Type B pancreatic cell (in vitro differentiated cells): ENCODE results near the gene KY. TPM values are rescaled to one million over a fixed set of nuclear protein-coding genes. Genes with fewer than 3 reads are reported as not detected.
A peak's percentile ranks its signal among the peaks of the same experiment; 100 is the strongest.

ENCODE experiments used
- DNase-seq: peaks from one replicate; pipeline ENCODE4 v3.0.0; 2021; ENCODE audit warnings: mixed read lengths; ENCODE audit not compliant: unreplicated experiment; ENCODE audit errors: extremely low spot score
- H3K27ac Mint-ChIP-seq: 2 replicates; pipeline ENCODE4 v1.8.0; 2021; ENCODE audit warnings: mild to moderate bottlenecking, mixed read lengths
- H3K27me3 Mint-ChIP-seq: 2 replicates; pipeline ENCODE4 v1.8.0; 2021; ENCODE audit warnings: mixed read lengths
- H3K36me3 Mint-ChIP-seq: 2 replicates; pipeline ENCODE4 v1.8.0; 2021; ENCODE audit warnings: mixed read lengths
- H3K4me1 Mint-ChIP-seq: one replicate; pipeline ENCODE4 v1.8.0; 2021; ENCODE audit warnings: mixed read lengths; ENCODE audit not compliant: unreplicated experiment
- H3K4me3 Mint-ChIP-seq: 2 replicates; pipeline ENCODE4 v1.8.0; 2021; ENCODE audit warnings: mild to moderate bottlenecking, mixed read lengths
- H3K9me3 Mint-ChIP-seq: 2 replicates; pipeline ENCODE4 v1.8.0; 2021; ENCODE audit warnings: mixed read lengths
- CTCF ChIP-seq: fragments of 200-600 bp; sonication (generic); conservative IDR thresholded peaks from 2 replicates; pipeline ENCODE4 v1.5.0; 2021; ENCODE audit warnings: antibody characterized with exemption, mild to moderate bottlenecking
- total RNA-seq: library from RNA; stranded (reverse); gene quantifications from 2 replicates; pipeline ENCODE4 v1.2.1, GENCODE V29; 2021; ENCODE audit warnings: low replicate concordance

KY gene
- total RNA-seq, 1 donor from 2014 or later, result 0.58 TPM

DNA sequence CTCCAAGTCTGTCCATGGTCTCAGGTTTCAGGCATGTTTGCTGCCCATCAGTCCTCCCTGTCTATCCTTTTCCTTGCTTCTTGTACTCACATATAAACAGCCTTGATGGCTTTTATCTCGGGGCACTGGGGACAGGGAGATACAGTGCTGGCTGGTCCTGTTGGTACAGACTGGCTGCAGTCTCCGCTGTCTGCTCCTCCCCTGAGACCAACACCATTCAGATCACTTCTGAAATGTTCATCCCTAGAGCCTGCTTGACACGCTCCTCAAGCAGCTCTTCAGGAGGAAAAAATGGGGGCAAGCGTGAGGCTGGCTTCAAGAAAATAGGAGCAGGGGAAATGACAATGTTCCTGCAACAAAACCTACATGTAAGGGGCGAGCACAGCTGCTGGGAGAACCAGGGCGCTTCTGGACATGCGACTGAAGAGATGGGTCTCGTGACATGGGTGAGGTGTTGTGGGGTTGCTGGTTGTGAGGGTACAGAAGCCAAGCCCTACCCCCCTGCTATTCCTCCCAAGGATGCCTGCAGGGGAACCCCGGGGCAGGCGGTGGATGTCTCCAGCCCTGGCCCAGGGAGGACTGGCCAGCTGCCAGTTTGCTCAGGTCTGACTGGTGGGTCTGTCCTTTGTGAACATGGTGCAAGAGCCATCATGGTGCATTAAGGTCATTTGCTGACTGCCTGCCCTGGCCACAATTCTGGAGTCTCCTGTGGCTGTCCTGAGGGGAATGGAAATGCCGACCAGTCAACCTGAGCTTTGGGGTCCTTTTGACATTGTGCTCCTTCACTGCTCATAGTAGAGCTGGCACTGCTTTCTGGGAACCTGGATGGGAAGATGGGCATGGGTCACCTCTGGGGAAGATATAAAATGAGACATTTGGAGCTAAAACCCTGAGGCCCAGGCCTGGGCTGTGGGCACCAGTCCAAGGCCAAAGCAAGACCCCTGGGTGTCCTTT lies 40.1 kb downstream of the KY start:
- peaks cover 19% of the 10 kb centered on the region for H3K27me3 Mint-ChIP-seq
- H3K36me3 Mint-ChIP-seq, result no peaks in the 10 kb centered on the region
- H3K9me3 Mint-ChIP-seq, result no peaks in the 10 kb centered on the region
- no peak overlapping the region for H3K4me3 Mint-ChIP-seq
- no peak overlapping the region for H3K27ac Mint-ChIP-seq
- peaks cover 3% of the 10 kb centered on the region for H3K4me1 Mint-ChIP-seq
- TF ChIP-seq CTCF, result no peak
- peak; percentile 53 for DNase-seq

GRCh38 chr3:134609821-134610431 lies 40.9 kb downstream of the KY start:
- H3K27me3 Mint-ChIP-seq, result peaks cover 22% of the 10 kb centered on the region
- H3K4me1 Mint-ChIP-seq, result peaks cover 6% of the 10 kb centered on the region
- H3K9me3 Mint-ChIP-seq, result no peaks in the 10 kb centered on the region
- H3K36me3 Mint-ChIP-seq, result no peaks in the 10 kb centered on the region
- no peak overlapping the region for H3K4me3 Mint-ChIP-seq
- H3K27ac Mint-ChIP-seq, result no peak overlapping the region
- DNase-seq, result peak; percentile 66
- TF ChIP-seq CTCF, result no peak

DNA sequence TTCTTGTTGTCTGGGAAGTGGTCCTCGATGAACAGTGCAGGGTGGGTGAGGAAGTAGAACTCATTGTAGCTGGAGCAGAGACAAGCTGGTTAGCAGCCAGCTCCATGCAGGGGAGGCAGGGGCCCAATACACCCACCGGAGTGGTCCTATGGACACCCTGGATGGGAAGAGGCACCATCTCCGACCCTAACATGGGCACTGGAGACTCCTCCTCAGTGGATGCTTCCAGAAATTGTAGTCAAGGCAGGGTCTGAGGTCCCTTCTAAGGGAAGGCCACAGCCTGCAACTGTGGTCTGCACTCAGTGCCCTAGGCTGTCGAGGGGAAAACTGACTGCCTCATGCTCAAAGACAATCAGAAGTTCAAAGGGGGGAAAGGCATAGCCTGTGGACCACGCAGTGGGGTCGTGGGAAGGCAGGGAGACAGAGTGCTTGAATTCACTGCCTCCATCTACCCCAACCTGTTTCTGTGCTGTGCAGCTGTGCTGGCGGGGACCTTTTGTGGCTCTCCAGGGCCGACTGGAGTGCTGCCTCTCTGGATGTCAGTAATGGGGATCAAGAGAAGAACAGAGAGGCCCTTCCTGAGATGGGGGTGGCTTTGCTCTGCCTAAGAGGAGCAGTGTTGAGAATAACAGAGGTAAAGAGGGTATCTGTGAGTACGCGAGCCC lies 41.9 kb downstream of the KY start:
- no peaks in the 10 kb centered on the region for H3K36me3 Mint-ChIP-seq
- peaks cover 22% of the 10 kb centered on the region for H3K27me3 Mint-ChIP-seq
- DNase-seq, result peak; percentile 54
- no peak overlapping the region for H3K27ac Mint-ChIP-seq
- no peak overlapping the region for H3K4me3 Mint-ChIP-seq
- no peaks in the 10 kb centered on the region for H3K9me3 Mint-ChIP-seq
- H3K4me1 Mint-ChIP-seq, result peaks cover 6% of the 10 kb centered on the region
- TF ChIP-seq CTCF, result no peak

GRCh38 chr3:134608023-134608770 lies 42.6 kb downstream of the KY start:
- TF ChIP-seq CTCF, result no peak
- Mint-ChIP-seq H3K4me1 (peaks cover 6% of the 10 kb centered on the region), H3K27me3 (peaks cover 22% of the 10 kb centered on the region), H3K36me3 (no peaks in the 10 kb centered on the region), H3K4me3 (no peak overlapping the region), H3K9me3 (no peaks in the 10 kb centered on the region), H3K27ac (no peak overlapping the region)
- no peak for DNase-seq
